Neural crest cell (in vitro differentiated cells): ENCODE results near the gene DUSP9. TPM values are rescaled to one million over a fixed set of nuclear protein-coding genes. Genes with fewer than 3 reads are reported as not detected.

Source experiments
- DNase-seq: peaks from one replicate; pipeline ENCODE4 v3.0.0; 2021; ENCODE audit warnings: low read depth, mixed read lengths, low spot score
- H3K27ac Mint-ChIP-seq: one replicate; pipeline ENCODE4 v1.8.0; 2021; ENCODE audit warnings: mild to moderate bottlenecking, mixed read lengths; ENCODE audit not compliant: unreplicated experiment
- H3K27me3 Mint-ChIP-seq: 2 replicates; pipeline ENCODE4 v1.8.0; 2021; ENCODE audit warnings: low read depth, mild to moderate bottlenecking, mixed read lengths
- H3K36me3 Mint-ChIP-seq: 2 replicates; pipeline ENCODE4 v1.8.0; 2021; ENCODE audit warnings: low read depth, mild to moderate bottlenecking, mixed read lengths
- H3K4me1 Mint-ChIP-seq: 2 replicates; pipeline ENCODE4 v1.8.0; 2021; ENCODE audit warnings: mixed read lengths
- H3K4me3 Mint-ChIP-seq: one replicate; pipeline ENCODE4 v1.8.0; 2021; ENCODE audit warnings: mild to moderate bottlenecking, mixed read lengths
- H3K9me3 Mint-ChIP-seq: 2 replicates; pipeline ENCODE4 v1.8.0; 2021; ENCODE audit warnings: mixed read lengths
- CTCF ChIP-seq: fragments of 200-600 bp; sonication (generic); conservative IDR thresholded peaks from 2 replicates; pipeline ENCODE4 v1.5.0; 2021; ENCODE audit warnings: antibody characterized with exemption, mild to moderate bottlenecking
- total RNA-seq: library from RNA; stranded (reverse); gene quantifications from 2 replicates; pipeline ENCODE4 v1.2.1, GENCODE V29; 2021

The DUSP9 gene
- total RNA-seq, 1 donor from 2014 or later, result 1.7 TPM

DNA sequence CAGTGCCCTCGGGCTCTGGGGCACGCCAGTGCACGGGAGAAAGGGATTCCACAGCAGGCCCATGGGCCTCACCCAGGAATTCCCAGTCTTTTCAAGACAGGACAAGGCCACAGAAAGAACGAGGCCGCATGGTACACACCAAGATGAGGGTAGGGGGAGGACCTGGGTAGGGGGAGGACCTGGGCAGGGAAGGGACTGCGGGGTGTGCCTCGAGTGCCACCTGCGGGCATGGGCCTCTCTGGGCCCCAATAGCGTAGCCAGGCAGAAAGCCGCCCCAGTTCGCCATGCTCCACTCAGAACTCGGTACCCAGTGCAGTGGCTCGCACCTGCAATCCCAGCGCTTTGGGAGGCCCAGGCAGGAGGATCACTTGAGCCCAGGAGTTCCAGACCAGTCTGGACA, 14.0 kb upstream of the DUSP9 start:
- H3K36me3 Mint-ChIP-seq, result peaks cover 4% of the 10 kb centered on the region
- H3K9me3 Mint-ChIP-seq, result peaks cover 5% of the 10 kb centered on the region
- H3K4me3 Mint-ChIP-seq, result no peak overlapping the region
- no peaks in the 10 kb centered on the region for H3K27me3 Mint-ChIP-seq
- H3K4me1 Mint-ChIP-seq, result no peaks in the 10 kb centered on the region
- H3K27ac Mint-ChIP-seq, result no peak overlapping the region
- DNase-seq, result no peak
- no peak for TF ChIP-seq CTCF

DNA sequence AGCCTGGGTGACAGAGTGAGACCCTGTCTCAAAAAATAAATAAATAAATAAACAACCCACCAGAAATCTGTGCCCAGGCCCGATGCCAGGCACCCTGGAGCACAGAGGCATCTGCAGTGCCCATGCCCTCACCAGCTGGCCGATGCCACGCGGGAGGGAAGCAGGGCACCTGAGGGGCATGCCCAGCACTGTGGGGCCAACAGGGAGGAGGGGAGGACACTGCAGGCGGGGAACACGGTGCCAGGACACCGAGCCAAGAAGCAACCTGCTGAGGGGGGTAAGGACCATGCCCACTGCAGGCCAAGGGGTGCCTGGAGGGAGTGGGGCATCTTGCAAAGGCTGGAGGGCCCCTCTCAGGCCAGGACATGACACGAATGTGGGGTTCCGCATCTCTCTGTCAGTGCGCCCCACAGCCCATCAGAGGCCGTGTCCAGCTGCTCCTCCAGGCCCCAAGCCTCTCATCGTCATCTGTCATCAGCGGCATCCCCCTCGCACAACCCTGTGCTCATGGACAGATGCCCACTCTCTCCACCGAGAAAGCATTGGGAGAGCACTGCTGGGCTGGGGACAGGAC, 13.3 kb upstream of the DUSP9 start:
- Mint-ChIP-seq H3K27ac (no peak overlapping the region), H3K27me3 (no peaks in the 10 kb centered on the region), H3K4me1 (no peaks in the 10 kb centered on the region), H3K4me3 (no peak overlapping the region), H3K9me3 (peaks cover 5% of the 10 kb centered on the region), H3K36me3 (peaks cover 4% of the 10 kb centered on the region)
- TF ChIP-seq CTCF, result no peak
- no peak for DNase-seq

- H3K4me1 Mint-ChIP-seq, result no peaks in the 10 kb centered on the region
- no peak for TF ChIP-seq CTCF
- H3K27me3 Mint-ChIP-seq, result no peaks in the 10 kb centered on the region
- H3K36me3 Mint-ChIP-seq, result peaks cover 4% of the 10 kb centered on the region
- H3K9me3 Mint-ChIP-seq, result peaks cover 5% of the 10 kb centered on the region
- DNase-seq, result no peak
- no peak overlapping the region for H3K4me3 Mint-ChIP-seq
- H3K27ac Mint-ChIP-seq, result no peak overlapping the region
Measured at GRCh38 chrX:153634236-153634635, 12.8 kb upstream of the DUSP9 start.

DNA sequence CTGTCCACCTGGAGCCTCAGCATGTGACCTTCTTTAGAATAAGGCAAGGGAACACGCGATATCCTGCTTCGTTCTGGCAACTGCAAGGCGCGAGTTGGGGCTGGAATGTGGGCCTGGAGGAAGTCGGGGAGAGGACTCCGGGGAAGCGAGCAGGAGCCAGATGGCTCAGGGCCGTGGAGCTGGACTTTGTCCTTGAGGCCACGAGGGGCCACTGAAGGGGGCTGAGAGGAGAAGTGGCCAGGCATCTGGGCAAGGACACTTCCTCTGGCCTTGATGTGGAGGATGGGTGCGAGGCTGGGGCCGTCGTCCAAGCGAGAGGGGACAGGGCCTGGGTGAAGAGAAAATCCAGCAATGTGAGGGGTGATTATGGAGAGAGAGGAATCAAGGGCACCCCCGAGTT, 12.2 kb upstream of the DUSP9 start:
- Mint-ChIP-seq H3K36me3 (peaks cover 4% of the 10 kb centered on the region), H3K27me3 (no peaks in the 10 kb centered on the region), H3K27ac (no peak overlapping the region), H3K9me3 (peaks cover 5% of the 10 kb centered on the region), H3K4me1 (no peaks in the 10 kb centered on the region), H3K4me3 (no peak overlapping the region)
- DNase-seq, result no peak
- TF ChIP-seq CTCF, result no peak

GRCh38 chrX:153635388-153635787, 11.6 kb upstream of the DUSP9 start:
- H3K4me1 Mint-ChIP-seq, result no peaks in the 10 kb centered on the region
- no peaks in the 10 kb centered on the region for H3K27me3 Mint-ChIP-seq

More at GRCh38 chrX:153635388-153635787, 11.6 kb upstream of the DUSP9 start:
- no peak for TF ChIP-seq CTCF
- Mint-ChIP-seq H3K27ac (no peak overlapping the region), H3K4me3 (no peak overlapping the region), H3K36me3 (peaks cover 4% of the 10 kb centered on the region), H3K9me3 (peaks cover 5% of the 10 kb centered on the region)
- no peak for DNase-seq
